PC-3 (cell line): ENCODE results near the gene CNPY2.
"Not testable (repeated sequence)": the region's sequence is repeated elsewhere in the genome, so short reads cannot be mapped to it uniquely, and the experiment has no call there.

Experiments used
- CTCF ChIP-seq: fragments of 300-600 bp; sonication (generic); conservative IDR thresholded peaks from 2 replicates; pipeline ENCODE4 v1.5.1; 2017; ENCODE audit warnings: antibody characterized with exemption, low read depth, mild to moderate bottlenecking, low read length
- EZH2 ChIP-seq: fragments of 300-600 bp; sonication (generic); IDR thresholded peaks from one replicate; pipeline ENCODE4 v1.6.1; 2017; ENCODE audit warnings: antibody characterized with exemption, mild to moderate bottlenecking, low read length; ENCODE audit not compliant: unreplicated experiment
- EZH2phosphoT487 ChIP-seq: fragments of 300-600 bp; sonication (generic); IDR thresholded peaks from 2 replicates; pipeline ENCODE4 v1.6.1; 2018; ENCODE audit warnings: mild to moderate bottlenecking, antibody characterized with exemption, low read length, borderline replicate concordance

GRCh38 chr12:56335527-56335926, 19.7 kb upstream of the CNPY2 start:
- TF ChIP-seq CTCF, EZH2, EZH2phosphoT487: not testable (repeated sequence)
